DOHH2 (cell line): ENCODE measurements around the gene PLB1.

Source experiments
- H3F3A ChIP-seq: fragments of 200-600 bp; sonication (generic), shearing (Covaris generic); 2 replicates; pipeline ENCODE4 v1.6.0; 2016; ENCODE audit warnings: antibody characterized with exemption, mild to moderate bottlenecking; ENCODE audit not compliant: control insufficient read depth, insufficient read depth
- H3K27ac ChIP-seq: fragments of 200-600 bp; sonication (generic); 2 replicates; pipeline ENCODE4 v1.5.1; 2014; ENCODE audit warnings: low read depth, mild to moderate bottlenecking, low read length, moderate library complexity
- H3K27me3 ChIP-seq: fragments of 200-600 bp; sonication (generic); 2 replicates; pipeline ENCODE4 v1.6.1; 2014; ENCODE audit warnings: mild to moderate bottlenecking, low read length, mixed read lengths; ENCODE audit not compliant: control insufficient read depth
- H3K36me3 ChIP-seq: fragments of 200-600 bp; sonication (generic); 2 replicates; pipeline ENCODE4 v1.6.1; 2014; ENCODE audit warnings: mild to moderate bottlenecking, low read length, moderate library complexity, mixed read lengths; ENCODE audit not compliant: control insufficient read depth
- H3K4me1 ChIP-seq: fragments of 200-600 bp; sonication (generic); 2 replicates; pipeline ENCODE4 v1.6.1; 2014; ENCODE audit warnings: mild to moderate bottlenecking, low read length, mixed read lengths; ENCODE audit not compliant: control insufficient read depth
- H3K4me2 ChIP-seq: fragments of 200-600 bp; sonication (generic); 2 replicates; pipeline ENCODE4 v1.6.0; 2014; ENCODE audit warnings: mild to moderate bottlenecking, low read length, moderate library complexity
- H3K4me3 ChIP-seq: fragments of 200-600 bp; sonication (generic); 2 replicates; pipeline ENCODE4 v1.5.1; 2014; ENCODE audit warnings: mild to moderate bottlenecking, low read length, mixed read lengths
- H3K79me2 ChIP-seq: fragments of 200-600 bp; sonication (generic); 2 replicates; pipeline ENCODE4 v1.6.1; 2014; ENCODE audit warnings: mild to moderate bottlenecking, low read length, mixed read lengths; ENCODE audit not compliant: control insufficient read depth
- H3K9me2 ChIP-seq: fragments of 200-600 bp; sonication (generic); replicated peaks from 2 replicates; pipeline ENCODE4 v1.6.1; 2014; ENCODE audit warnings: mild to moderate bottlenecking, low read length, mixed read lengths; ENCODE audit not compliant: control insufficient read depth
- H3K9me3 ChIP-seq: fragments of 200-600 bp; sonication (generic); 2 replicates; pipeline ENCODE4 v1.6.1; 2014; ENCODE audit warnings: antibody characterized with exemption, low read length, mixed read lengths; ENCODE audit not compliant: control insufficient read depth, insufficient read depth
- H4K20me1 ChIP-seq: fragments of 200-600 bp; sonication (generic); 2 replicates; pipeline ENCODE4 v1.6.0; 2014; ENCODE audit warnings: low read depth, mild to moderate bottlenecking, antibody characterized with exemption, low read length, moderate library complexity; ENCODE audit not compliant: control insufficient read depth, insufficient read depth
- EZH2phosphoT487 ChIP-seq: fragments of 200-600 bp; sonication (generic); IDR thresholded peaks from 2 replicates; pipeline ENCODE4 v1.6.1; 2017; ENCODE audit warnings: borderline replicate concordance, mild to moderate bottlenecking, antibody characterized with exemption, low read length, moderate library complexity, mixed read lengths
- TF ChIP-seq, protein P1 (sequence below): fragments of 200-600 bp; sonication (generic); IDR thresholded peaks from one replicate; pipeline ENCODE4 v1.5.1; 2014; ENCODE audit warnings: antibody characterized with exemption, mild to moderate bottlenecking, low read depth, low read length; ENCODE audit not compliant: poor library complexity, severe bottlenecking

PLB1 gene

DNA sequence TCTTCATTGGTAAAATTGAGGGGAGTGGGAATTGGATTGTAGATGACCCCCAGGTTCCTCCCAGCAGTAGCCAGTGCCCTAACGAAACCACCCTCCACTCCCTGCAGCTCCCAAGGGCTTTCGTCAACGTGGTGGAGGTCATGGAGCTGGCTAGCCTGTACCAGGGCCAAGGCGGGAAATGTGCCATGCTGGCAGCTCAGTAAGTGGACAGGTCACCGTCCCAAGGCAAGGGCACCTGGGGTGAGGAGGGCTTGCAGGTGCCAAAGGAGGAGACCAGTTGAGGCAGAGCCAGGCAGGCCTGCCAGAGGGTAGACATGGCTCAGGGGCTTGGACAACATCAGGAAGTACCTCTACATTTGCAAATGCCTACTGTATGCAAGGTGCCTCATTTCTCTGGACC is 133.1 kb downstream of the PLB1 start:
- no peak overlapping the region for H3K27ac ChIP-seq
- no peaks in the 10 kb centered on the region for H3K36me3 ChIP-seq
- H3F3A ChIP-seq: no peaks in the 10 kb centered on the region
- no peaks in the 10 kb centered on the region for H4K20me1 ChIP-seq
- no peaks in the 10 kb centered on the region for H3K9me3 ChIP-seq
- TF ChIP-seq EZH2phosphoT487: no peak
- TF ChIP-seq, protein P1, sequence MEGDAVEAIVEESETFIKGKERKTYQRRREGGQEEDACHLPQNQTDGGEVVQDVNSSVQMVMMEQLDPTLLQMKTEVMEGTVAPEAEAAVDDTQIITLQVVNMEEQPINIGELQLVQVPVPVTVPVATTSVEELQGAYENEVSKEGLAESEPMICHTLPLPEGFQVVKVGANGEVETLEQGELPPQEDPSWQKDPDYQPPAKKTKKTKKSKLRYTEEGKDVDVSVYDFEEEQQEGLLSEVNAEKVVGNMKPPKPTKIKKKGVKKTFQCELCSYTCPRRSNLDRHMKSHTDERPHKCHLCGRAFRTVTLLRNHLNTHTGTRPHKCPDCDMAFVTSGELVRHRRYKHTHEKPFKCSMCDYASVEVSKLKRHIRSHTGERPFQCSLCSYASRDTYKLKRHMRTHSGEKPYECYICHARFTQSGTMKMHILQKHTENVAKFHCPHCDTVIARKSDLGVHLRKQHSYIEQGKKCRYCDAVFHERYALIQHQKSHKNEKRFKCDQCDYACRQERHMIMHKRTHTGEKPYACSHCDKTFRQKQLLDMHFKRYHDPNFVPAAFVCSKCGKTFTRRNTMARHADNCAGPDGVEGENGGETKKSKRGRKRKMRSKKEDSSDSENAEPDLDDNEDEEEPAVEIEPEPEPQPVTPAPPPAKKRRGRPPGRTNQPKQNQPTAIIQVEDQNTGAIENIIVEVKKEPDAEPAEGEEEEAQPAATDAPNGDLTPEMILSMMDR: no peak
- H3K4me3 ChIP-seq: no peak overlapping the region
- H3K27me3 ChIP-seq: peaks cover 2% of the 10 kb centered on the region; the same call in 1 of the 2 replicates
- H3K4me2 ChIP-seq: no peak overlapping the region
- H3K79me2 ChIP-seq: no peaks in the 10 kb centered on the region
- H3K9me2 ChIP-seq: no peaks in the 10 kb centered on the region
- H3K4me1 ChIP-seq: no peaks in the 10 kb centered on the region

DNA sequence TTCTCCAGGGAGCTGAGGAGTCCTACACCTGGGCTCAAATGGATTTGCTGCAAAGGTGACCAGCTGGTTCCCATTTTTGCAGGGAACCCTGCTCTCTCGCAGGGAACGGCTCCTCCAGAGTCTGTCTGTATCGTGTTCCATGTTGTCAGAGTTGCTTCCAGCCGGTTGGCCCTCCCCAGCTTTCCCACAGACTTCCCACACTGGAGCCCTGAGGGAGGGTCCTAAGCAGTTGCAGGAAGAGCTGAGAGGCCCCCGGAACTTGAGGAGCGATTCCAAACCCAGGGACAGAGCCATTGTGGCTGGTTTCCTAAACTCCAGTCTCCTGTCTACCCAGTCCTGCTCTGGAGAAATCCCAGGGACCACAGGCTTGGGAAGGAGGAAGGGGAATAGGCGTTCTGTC is 134.1 kb downstream of the PLB1 start:
- no peaks in the 10 kb centered on the region for H3K9me3 ChIP-seq
- H3F3A ChIP-seq: no peaks in the 10 kb centered on the region
- no peak overlapping the region for H3K4me3 ChIP-seq
- no peak overlapping the region for H3K4me2 ChIP-seq
- no peak overlapping the region for H3K27ac ChIP-seq
- no peaks in the 10 kb centered on the region for H3K79me2 ChIP-seq
- no peaks in the 10 kb centered on the region for H3K36me3 ChIP-seq
- TF ChIP-seq, protein P1: no peak
- no peak for TF ChIP-seq EZH2phosphoT487
- H3K4me1 ChIP-seq: no peaks in the 10 kb centered on the region
- H4K20me1 ChIP-seq: no peaks in the 10 kb centered on the region
- peaks cover 2% of the 10 kb centered on the region; the same call in 1 of the 2 replicates for H3K27me3 ChIP-seq
- H3K9me2 ChIP-seq: no peaks in the 10 kb centered on the region

DNA sequence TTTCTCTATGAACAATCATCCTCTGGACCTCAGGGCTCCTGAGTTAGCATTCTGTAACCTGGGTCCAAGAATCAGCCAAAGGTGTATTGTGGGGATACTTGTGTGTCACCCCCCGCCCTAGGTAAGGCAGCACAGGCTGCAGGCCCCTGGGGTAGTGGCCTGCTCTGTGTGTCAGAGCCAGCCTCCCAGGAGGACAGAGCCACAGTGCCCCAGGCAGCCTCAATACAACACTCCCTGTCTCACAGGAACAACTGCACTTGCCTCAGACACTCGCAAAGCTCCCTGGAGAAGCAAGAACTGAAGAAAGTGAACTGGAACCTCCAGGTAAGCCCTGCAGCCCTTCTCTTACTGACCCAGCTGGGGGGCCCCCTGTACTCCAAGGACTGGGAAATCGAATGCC is 134.5 kb downstream of the PLB1 start:
- peaks cover 2% of the 10 kb centered on the region; the same call in 1 of the 2 replicates for H3K27me3 ChIP-seq
- no peaks in the 10 kb centered on the region for H3K9me2 ChIP-seq
- H3F3A ChIP-seq: no peaks in the 10 kb centered on the region
- H3K36me3 ChIP-seq: no peaks in the 10 kb centered on the region
- no peaks in the 10 kb centered on the region for H4K20me1 ChIP-seq
- no peak overlapping the region for H3K4me3 ChIP-seq
- no peak overlapping the region for H3K27ac ChIP-seq
- no peak for TF ChIP-seq EZH2phosphoT487
- TF ChIP-seq, protein P1: no peak
- no peaks in the 10 kb centered on the region for H3K9me3 ChIP-seq
- no peak overlapping the region for H3K4me2 ChIP-seq
- H3K79me2 ChIP-seq: no peaks in the 10 kb centered on the region
- no peaks in the 10 kb centered on the region for H3K4me1 ChIP-seq

DNA sequence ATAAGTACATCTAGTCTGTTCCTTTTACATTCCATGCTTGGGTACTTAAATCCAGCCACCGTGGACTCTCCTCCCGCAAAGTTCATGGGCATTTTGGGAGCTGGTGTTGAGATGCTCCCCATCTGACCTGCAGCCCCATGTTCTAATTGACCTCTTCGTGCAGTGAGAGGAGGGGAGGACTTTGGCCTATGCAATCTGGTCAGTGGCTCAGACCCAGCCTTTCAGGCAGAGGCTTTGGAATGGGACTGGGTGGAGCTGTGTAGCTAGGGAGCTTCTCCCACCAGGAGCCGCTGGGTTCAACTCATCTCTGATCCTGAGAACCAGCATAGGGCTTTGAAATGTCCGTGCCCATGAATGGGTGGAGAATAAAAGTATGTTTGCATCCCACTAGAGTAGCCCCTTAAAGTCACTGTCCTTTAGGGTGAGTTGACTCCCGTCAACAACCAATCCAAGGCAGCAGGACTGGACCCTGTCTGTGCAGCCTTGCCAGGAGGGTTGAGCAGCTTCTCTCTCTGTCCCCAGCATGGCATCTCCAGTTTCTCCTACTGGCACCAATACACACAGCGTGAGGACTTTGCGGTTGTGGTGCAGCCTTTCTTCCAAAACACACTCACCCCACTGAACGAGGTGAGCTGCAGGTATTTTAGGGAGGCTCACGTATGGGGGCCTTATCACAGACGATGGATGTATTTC is 135.8 kb downstream of the PLB1 start:
- Histone ChIP-seq H3F3A (no peaks in the 10 kb centered on the region), H3K9me2 (no peaks in the 10 kb centered on the region), H3K4me3 (no peak overlapping the region), H3K4me1 (no peaks in the 10 kb centered on the region), H3K79me2 (no peaks in the 10 kb centered on the region), H3K9me3 (no peaks in the 10 kb centered on the region), H3K27ac (no peak overlapping the region), H3K4me2 (no peak overlapping the region), H3K27me3 (peaks cover 2% of the 10 kb centered on the region; the same call in 1 of the 2 replicates), H3K36me3 (no peaks in the 10 kb centered on the region), H4K20me1 (no peaks in the 10 kb centered on the region)
- TF ChIP-seq, protein P1: no peak
